ENCODE results near the gene MAPK8IP3.
A peak's percentile ranks its signal among the peaks of the same experiment; 100 is the strongest.

The MAPK8IP3 gene

GRCh38 chr16:1763521-1764511 is 57.8 kb downstream of the MAPK8IP3 start:
- DNase-seq (ENCODE audit: low spot score) = no peak

GRCh38 chr16:1764971-1765370 is 59.0 kb downstream of the MAPK8IP3 start:
- no peak for DNase-seq (ENCODE audit: low spot score)

- no peak for DNase-seq (ENCODE audit: low spot score)
Observed at GRCh38 chr16:1765826-1766225, 59.8 kb downstream of the MAPK8IP3 start.

- no peak for DNase-seq (ENCODE audit: low spot score)
Observed at GRCh38 chr16:1766231-1766630, 60.2 kb downstream of the MAPK8IP3 start.

- DNase-seq (ENCODE audit: low spot score) = no peak
Observed at GRCh38 chr16:1766701-1767100, 60.7 kb downstream of the MAPK8IP3 start.

- DNase-seq (ENCODE audit: low spot score) = no peak
Observed at GRCh38 chr16:1767116-1767994, 61.4 kb downstream of the MAPK8IP3 start.

- DNase-seq (ENCODE audit: low spot score) = no peak
Observed at GRCh38 chr16:1768061-1768766, 62.2 kb downstream of the MAPK8IP3 start.

GRCh38 chr16:1768767-1769401 is 62.9 kb downstream of the MAPK8IP3 start:
- no peak for DNase-seq (ENCODE audit: low spot score)

GRCh38 chr16:1769402-1770300 is 63.7 kb downstream of the MAPK8IP3 start:
- no peak for DNase-seq (ENCODE audit: low spot score)

GRCh38 chr16:1770328-1771187 is 64.6 kb downstream of the MAPK8IP3 start:
- peak; percentile 34 for DNase-seq (ENCODE audit: low spot score)

- DNase-seq (ENCODE audit: low spot score) = peak; percentile 77
Observed at GRCh38 chr16:1771188-1771863, 65.3 kb downstream of the MAPK8IP3 start, which contains the start of gene NME3. NME3 (minus strand) TSS chr16:1771543; CDS start chr16:1771534, 9 bp downstream.

GRCh38 chr16:1771864-1772361 is 65.9 kb downstream of the MAPK8IP3 start:
- DNase-seq (ENCODE audit: low spot score) = no peak

GRCh38 chr16:1772362-1772907 is 66.4 kb downstream of the MAPK8IP3 start, which contains the start of gene EME2:
EME2 (plus strand) TSS chr16:1772810; CDS start chr16:1773228, 418 bp downstream.
- DNase-seq (ENCODE audit: low spot score) = peak; percentile 67

- DNase-seq (ENCODE audit: low spot score) = peak; percentile 85
Observed at GRCh38 chr16:1772908-1773702, 67.1 kb downstream of the MAPK8IP3 start, which contains the start of gene MRPS34. MRPS34 (minus strand) TSS chr16:1773134; CDS start chr16:1773119, 15 bp downstream.

- DNase-seq (ENCODE audit: low spot score) = no peak
Observed at GRCh38 chr16:1773703-1774447, 67.9 kb downstream of the MAPK8IP3 start.

GRCh38 chr16:1774448-1774780 is 68.4 kb downstream of the MAPK8IP3 start:
- no peak for DNase-seq (ENCODE audit: low spot score)

All from activated CD4-positive, alpha-beta T cell treated with anti-CD3 and anti-CD28 coated beads, Interleukin-2, Interleukin-4, amounts not matched to agents 100 ng/mL and 50 ng/mL, durations not matched to agents 16 hours and 8 hours (primary cell).